HFFc6 (cell line): ENCODE measurements around the gene CEP70. TPM values are rescaled to one million over a fixed set of nuclear protein-coding genes. Genes with fewer than 3 reads are reported as not detected.
"Not testable (repeated sequence)": the region's sequence is repeated elsewhere in the genome, so short reads cannot be mapped to it uniquely, and the experiment has no call there.

Experiments
- DNase-seq: peaks from one replicate; pipeline ENCODE4 v3.0.0-alpha.2; 2018
- H3K27ac Mint-ChIP-seq: 2 replicates; pipeline ENCODE4 v1.8.0; 2020; ENCODE audit warnings: mild to moderate bottlenecking, mixed read lengths
- H3K27me3 Mint-ChIP-seq: 2 replicates; pipeline ENCODE4 v1.8.0; 2021; ENCODE audit warnings: mild to moderate bottlenecking, moderate library complexity, mixed read lengths; ENCODE audit not compliant: insufficient read depth
- H3K36me3 Mint-ChIP-seq: 2 replicates; pipeline ENCODE4 v1.8.0; 2021; ENCODE audit warnings: low read depth, mixed read lengths
- H3K4me1 Mint-ChIP-seq: 2 replicates; pipeline ENCODE4 v1.8.0; 2020; ENCODE audit warnings: low read depth, mixed read lengths
- H3K4me3 Mint-ChIP-seq: 2 replicates; pipeline ENCODE4 v1.8.0; 2020; ENCODE audit warnings: mild to moderate bottlenecking, moderate library complexity, mixed read lengths
- H3K9me3 Mint-ChIP-seq: 2 replicates; pipeline ENCODE4 v1.8.0; 2020; ENCODE audit warnings: mild to moderate bottlenecking, mixed read lengths
- CTCF ChIP-seq: fragments of 200-600 bp; sonication (generic); IDR thresholded peaks from 2 replicates; pipeline ENCODE4 v1.5.0; 2021; ENCODE audit warnings: antibody characterized with exemption, mild to moderate bottlenecking
- total RNA-seq, 6 experiments: library from RNA; stranded (reverse); fragmentation: NEBNext Ultra II Directional; extraction: Animal tissue kit (Norgen Biotek cat#: 25700); gene quantifications; 2 replicates in 1 of 6; 3 replicates in 5 of 6; pipeline ENCODE4 v1.2.3, GENCODE V29; 2021

Gene CEP70
- total RNA-seq, 6 experiments from 2014 or later, result 11.5 to 18.9 (median 17.3) TPM

DNA sequence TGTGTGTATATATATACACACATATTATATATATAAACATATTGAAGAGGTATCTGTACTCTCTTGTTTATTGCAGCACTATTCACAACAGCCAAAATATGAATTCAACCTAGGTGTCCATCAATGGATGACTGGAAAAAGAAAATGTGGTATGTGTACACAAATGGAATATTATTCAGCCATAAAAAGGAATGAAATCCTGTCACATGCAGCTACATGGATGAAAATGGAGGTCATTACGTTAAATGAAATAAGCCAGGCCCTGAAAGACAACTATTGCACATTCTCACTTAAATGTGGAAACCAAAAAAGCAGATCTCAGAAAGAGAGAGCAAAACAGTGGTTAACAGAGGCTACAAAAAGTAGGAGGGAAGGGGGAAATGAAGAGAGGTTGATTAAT, 49.5 kb downstream of the CEP70 start:
- H3K27me3 Mint-ChIP-seq, result no peaks in the 10 kb centered on the region; the same call in 1 of the 2 replicates
- TF ChIP-seq CTCF, result no peak
- no peak overlapping the region for H3K4me3 Mint-ChIP-seq
- H3K9me3 Mint-ChIP-seq, result peaks cover 56% of the 10 kb centered on the region
- DNase-seq, result no peak
- H3K27ac Mint-ChIP-seq, result no peak overlapping the region
- H3K36me3 Mint-ChIP-seq, result peaks cover 95% of the 10 kb centered on the region
- H3K4me1 Mint-ChIP-seq, result no peaks in the 10 kb centered on the region

GRCh38 chr3:138542977-138543376, 51.1 kb downstream of the CEP70 start:
- Mint-ChIP-seq H3K4me3 (no peak overlapping the region), H3K27me3 (no peaks in the 10 kb centered on the region; the same call in 1 of the 2 replicates), H3K36me3 (peaks cover 95% of the 10 kb centered on the region), H3K9me3 (peaks cover 50% of the 10 kb centered on the region), H3K27ac (no peak overlapping the region), H3K4me1 (no peaks in the 10 kb centered on the region)
- no peak for TF ChIP-seq CTCF
- no peak for DNase-seq

- no peak overlapping the region for H3K4me3 Mint-ChIP-seq
These were observed 54.7 kb downstream of the CEP70 start for GRCh38 chr3:138539352-138539751.

GRCh38 chr3:138521445-138521844, 72.6 kb downstream of the CEP70 start:
- not testable (repeated sequence) for H3K4me3 Mint-ChIP-seq, H3K27ac Mint-ChIP-seq, H3K9me3 Mint-ChIP-seq, DNase-seq, H3K27me3 Mint-ChIP-seq, H3K4me1 Mint-ChIP-seq
- peaks cover 24% of the 10 kb centered on the region for H3K36me3 Mint-ChIP-seq

More at GRCh38 chr3:138539352-138539751, 54.7 kb downstream of the CEP70 start:
- peaks cover 58% of the 10 kb centered on the region for H3K36me3 Mint-ChIP-seq
- no peaks in the 10 kb centered on the region; the same call in 1 of the 2 replicates for H3K27me3 Mint-ChIP-seq
- no peak overlapping the region for H3K27ac Mint-ChIP-seq
- no peak for TF ChIP-seq CTCF
- H3K9me3 Mint-ChIP-seq, result peaks cover 28% of the 10 kb centered on the region
- H3K4me1 Mint-ChIP-seq, result no peaks in the 10 kb centered on the region
- no peak for DNase-seq

DNA sequence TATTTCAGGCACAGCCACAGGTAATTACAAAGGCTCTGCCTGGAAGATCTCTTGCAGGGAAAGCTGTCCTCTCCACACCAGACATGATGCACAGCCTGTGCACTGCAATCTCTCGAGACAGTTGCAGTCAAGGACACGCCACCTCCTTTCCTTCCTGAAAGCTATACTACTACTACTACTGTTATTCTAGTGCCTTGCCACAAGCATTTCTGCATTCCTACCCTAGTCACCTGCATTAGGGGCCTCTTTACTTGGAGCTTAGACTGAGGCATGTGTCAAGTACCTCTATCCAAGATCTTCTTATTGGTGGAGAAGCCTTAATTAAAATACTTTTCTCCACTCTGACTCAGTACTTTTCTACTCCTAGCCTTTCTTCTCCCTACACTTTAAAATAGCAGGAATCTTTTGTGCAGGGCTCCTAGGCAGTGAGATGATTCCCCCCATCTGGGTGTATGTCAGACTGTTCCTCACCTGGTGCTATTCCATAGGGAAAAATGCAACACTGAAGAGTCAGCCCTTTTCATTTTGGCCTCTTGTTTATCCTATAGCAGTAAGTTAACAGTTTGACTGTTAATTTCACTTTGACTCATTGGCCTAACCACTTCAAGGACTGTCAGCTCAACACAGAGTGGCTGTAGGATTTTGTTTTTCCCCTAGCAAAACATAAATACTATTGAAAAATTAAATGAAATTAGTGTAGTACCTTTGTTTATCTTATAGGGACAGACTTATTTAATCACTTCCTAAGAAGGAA, 80.8 kb downstream of the CEP70 start:
- no peak for DNase-seq
- no peak overlapping the region for H3K27ac Mint-ChIP-seq

More for the DNA sequence above, 80.8 kb downstream of the CEP70 start:
- H3K27me3 Mint-ChIP-seq, result no peaks in the 10 kb centered on the region; the same call in 1 of the 2 replicates
- no peak for TF ChIP-seq CTCF
- no peak overlapping the region for H3K4me3 Mint-ChIP-seq
- peaks cover under 1% of the 10 kb centered on the region; the same call in 1 of the 2 replicates for H3K36me3 Mint-ChIP-seq
- no peaks in the 10 kb centered on the region for H3K9me3 Mint-ChIP-seq
- peaks cover 22% of the 10 kb centered on the region for H3K4me1 Mint-ChIP-seq
